GM18517 (cell line): ENCODE data around the gene BHLHE40.
A peak's percentile ranks its signal among the peaks of the same experiment; 100 is the strongest.

Experiments
- ATAC-seq: cut with Tn5 transposase; IDR thresholded peaks from one replicate; pipeline ENCODE4 v1.9.1; 2021; ENCODE audit warnings: mild to moderate bottlenecking, moderate library complexity; ENCODE audit not compliant: unreplicated experiment

The BHLHE40 gene

DNA sequence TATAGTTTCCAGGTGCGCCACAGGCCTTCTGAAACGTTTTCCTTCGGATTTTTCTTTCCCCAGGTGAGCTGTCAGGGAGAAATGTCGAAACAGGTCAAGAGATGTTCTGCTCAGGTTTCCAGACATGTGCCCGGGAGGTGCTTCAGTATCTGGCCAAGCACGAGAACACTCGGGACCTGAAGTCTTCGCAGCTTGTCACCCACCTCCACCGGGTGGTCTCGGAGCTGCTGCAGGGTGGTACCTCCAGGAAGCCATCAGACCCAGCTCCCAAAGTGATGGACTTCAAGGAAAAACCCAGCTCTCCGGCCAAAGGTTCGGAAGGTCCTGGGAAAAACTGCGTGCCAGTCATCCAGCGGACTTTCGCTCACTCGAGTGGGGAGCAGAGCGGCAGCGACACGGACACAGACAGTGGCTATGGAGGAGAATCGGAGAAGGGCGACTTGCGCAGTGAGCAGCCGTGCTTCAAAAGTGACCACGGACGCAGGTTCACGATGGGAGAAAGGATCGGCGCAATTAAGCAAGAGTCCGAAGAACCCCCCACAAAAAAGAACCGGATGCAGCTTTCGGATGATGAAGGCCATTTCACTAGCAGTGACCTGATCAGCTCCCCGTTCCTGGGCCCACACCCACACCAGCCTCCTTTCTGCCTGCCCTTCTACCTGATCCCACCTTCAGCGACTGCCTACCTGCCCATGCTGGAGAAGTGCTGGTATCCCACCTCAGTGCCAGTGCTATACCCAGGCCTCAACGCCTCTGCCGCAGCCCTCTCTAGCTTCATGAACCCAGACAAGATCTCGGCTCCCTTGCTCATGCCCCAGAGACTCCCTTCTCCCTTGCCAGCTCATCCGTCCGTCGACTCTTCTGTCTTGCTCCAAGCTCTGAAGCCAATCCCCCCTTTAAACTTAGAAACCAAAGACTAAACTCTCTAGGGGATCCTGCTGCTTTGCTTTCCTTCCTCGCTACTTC, 3.8 kb downstream of the BHLHE40 start:
- no peak for ATAC-seq

DNA sequence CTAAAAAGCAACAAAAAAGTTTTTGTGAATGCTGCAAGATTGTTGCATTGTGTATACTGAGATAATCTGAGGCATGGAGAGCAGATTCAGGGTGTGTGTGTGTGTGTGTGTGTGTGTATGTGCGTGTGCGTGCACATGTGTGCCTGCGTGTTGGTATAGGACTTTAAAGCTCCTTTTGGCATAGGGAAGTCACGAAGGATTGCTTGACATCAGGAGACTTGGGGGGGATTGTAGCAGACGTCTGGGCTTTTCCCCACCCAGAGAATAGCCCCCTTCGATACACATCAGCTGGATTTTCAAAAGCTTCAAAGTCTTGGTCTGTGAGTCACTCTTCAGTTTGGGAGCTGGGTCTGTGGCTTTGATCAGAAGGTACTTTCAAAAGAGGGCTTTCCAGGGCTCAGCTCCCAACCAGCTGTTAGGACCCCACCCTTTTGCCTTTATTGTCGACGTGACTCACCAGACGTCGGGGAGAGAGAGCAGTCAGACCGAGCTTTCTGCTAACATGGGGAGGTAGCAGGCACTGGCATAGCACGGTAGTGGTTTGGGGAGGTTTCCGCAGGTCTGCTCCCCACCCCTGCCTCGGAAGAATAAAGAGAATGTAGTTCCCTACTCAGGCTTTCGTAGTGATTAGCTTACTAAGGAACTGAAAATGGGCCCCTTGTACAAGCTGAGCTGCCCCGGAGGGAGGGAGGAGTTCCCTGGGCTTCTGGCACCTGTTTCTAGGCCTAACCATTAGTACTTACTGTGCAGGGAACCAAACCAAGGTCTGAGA, 4.7 kb downstream of the BHLHE40 start:
- peak; percentile 61 for ATAC-seq

DNA sequence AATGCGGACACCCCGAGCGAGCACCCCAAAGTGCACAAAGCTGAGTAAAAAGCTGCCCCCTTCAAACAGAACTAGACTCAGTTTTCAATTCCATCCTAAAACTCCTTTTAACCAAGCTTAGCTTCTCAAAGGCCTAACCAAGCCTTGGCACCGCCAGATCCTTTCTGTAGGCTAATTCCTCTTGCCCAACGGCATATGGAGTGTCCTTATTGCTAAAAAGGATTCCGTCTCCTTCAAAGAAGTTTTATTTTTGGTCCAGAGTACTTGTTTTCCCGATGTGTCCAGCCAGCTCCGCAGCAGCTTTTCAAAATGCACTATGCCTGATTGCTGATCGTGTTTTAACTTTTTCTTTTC, 5.3 kb downstream of the BHLHE40 start:
- ATAC-seq = no peak

DNA sequence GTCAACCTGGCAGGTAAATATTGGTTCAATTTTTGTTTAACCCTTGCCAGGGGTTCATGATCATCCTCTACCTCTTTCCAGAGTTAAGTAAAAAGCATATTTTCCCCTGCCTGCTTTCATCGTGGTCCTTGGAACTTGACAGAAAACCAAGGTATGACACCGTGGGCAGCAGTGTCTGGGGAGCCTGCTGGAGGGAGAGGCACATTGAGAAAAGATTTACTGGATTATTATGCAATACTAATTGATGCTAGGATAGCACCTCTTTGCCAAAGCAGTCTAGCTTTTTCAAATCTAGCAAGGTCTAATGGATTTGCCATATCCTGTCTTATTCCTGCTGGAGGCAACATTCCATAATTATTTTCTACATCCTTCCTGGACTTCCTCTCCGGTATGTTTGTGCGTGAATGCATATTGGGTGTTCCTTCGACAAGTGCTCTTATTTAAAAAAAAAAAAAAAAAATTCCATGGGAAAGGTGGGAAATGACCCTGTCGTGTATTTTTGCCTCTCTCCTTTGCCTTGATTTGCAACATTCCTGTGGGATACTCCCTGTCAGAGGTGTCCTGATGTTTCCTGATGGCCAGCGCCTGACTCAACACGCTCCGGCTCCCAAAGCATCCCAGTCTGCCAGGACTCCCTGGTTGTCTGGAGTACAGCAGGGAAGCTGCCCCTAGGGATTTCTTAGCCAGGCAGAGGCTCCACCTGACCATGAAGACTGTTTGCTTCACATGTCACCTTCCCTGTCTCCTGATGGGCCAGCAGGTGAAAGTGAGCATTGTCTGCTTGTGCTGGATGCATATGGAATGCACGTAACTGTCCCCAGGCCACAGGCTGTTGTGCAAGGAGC, 6.3 kb downstream of the BHLHE40 start:
- no peak for ATAC-seq

DNA sequence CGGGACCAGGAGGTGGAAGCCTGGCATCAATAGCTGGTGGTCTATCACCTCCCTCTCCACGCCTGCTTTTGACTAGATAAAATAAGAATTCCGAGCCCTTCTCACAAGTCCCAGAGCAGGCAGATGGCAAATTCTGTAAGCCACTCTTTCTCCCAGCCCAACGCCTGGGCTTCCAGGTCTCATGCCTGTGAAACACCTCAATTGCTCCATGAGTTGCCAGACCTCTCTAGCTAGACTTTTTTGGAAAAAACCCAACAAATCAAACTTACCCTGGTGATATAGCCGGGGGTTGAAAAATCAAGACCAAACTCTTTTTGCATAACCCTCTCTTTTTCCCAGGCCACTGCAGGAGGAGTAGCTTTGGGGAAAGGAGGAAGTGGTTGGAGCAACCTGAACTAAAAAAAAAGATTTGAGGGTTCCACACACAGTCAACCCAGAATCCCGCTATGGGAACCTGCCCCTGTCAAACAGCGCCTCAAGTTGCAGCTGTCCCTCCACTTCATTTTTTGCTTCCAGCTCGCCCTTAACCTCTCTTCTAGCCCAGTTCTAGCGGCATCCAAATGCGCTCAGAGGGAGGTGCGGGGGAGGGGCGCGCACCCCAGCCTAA, 7.0 kb downstream of the BHLHE40 start:
- peak; percentile 32 for ATAC-seq

DNA sequence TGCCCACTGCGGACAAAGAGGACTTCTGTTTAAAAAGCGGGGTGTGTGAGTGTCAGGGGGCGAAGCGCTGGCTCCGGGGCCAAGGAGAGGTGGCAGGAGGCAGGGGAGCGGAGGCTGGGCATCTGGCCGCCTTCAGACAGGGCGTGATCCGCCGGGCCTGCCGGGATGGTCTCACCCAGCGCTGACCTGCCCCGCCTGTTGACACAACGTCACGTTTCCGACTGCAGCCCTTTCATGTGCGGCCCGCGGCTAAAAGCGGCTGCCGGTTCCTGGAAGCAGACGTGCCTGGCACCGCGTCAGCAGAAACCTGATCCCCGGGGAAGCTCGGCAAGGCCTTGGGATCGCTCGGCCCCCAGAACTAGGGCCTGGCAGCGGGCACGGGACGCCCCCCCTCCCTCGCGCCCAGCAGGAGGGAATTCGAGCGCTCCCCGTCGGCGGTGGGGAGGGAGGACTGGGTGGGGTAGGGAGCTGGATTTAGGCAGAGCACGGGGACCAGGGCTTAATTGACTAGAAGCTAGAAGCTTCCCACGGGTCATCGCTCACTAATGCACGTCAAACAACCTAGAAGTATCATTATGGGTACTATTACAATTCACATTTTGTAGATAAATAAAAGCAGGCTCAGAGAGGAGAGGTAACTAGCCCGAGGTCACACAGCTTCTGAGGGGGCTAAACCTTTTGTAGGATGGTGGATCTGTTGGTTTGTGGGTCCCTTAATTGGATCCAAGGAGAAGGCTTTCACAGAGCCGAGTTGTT, 7.7 kb downstream of the BHLHE40 start:
- ATAC-seq = peak; percentile 54

DNA sequence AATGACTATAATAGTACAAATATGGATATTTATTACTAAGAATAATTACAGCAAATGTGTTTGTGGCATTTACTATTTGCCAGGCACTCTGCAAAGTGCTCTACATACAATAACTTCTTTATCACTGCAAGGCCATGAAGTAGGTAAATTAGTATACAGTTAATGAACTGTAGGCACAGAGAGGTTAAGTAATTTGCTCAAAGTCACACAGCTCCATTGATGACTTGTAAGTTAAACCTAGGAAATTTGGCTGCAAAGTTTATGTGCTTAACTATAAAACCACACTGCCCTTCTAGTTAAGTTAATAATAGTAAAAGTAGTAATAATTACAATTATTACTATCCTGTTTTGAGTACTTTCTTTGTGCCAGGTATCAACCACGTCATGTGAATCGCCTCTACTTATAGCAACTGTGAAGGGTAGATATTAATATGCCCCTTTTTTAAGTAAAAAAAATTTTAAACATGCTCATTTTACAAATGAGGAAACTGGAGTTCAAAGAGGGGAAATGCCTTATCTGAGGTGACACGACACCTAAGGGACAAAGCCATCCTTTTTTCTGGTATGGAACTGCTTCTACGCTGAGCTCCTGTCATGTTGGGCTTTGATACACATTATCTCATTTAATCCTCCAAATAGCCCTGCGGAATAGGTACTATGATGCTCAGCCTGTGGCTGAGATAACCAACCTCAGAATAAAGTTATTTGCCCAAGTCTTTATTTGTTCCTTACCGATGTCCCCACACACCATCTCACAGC, 8.5 kb downstream of the BHLHE40 start:
- ATAC-seq = no peak

DNA sequence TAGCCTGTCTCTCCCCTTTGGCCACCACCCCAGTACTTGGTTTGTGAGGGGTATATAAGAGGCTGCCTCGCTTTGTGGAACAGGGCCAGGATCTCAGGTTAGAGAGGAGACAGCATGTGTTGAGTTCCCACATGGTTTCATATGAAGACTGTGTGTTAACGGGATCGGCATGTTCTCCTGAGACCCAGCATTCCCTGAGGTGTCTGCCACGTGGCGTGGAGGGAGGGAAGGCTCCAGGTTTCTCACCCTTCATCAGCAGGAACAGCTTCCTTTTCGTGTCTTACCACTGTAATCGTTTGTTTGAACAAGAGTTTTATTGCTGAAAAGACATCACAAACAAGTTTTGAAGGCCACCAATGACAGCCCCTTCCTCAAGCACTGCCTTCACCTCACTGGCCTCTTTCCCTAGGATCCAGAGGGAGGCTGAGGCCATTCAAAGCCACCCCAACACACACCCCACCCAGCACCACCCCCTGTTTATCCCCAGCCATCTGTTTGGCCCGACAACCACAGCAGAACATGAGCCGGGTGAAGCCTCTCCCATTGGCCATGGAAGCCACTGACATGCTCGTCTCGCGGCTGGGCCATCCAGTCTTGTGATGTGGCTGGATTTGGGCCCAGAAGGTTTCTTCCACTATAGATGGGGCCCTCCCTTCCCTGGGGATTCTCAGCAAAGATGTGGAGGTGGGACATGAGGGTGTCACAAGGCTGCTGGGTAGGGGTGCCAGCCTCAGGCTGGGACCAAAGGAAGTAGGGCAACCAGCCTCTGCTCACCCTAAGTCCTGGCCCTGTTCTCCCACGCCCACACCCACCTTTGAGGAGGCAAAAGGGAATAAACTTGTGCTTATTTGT, 10.0 kb downstream of the BHLHE40 start:
- no peak for ATAC-seq

DNA sequence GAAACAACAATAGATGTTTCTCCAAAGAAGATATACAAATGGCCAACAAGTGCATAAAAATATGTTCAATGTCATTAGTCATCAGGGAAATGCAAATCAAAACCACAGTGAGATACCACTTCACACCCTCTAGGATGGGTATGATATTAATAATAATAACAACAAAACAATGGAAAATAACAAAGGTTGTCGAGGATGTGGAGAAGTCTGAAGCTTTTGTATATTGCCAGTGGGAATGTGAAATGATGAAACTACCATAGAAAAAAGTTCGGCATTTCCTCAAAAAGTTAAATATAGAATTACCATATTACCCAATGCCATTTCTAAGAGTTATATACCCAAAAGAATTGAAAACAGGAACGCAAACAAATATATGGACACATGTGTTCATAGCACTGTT, 10.8 kb downstream of the BHLHE40 start:
- no peak for ATAC-seq

DNA sequence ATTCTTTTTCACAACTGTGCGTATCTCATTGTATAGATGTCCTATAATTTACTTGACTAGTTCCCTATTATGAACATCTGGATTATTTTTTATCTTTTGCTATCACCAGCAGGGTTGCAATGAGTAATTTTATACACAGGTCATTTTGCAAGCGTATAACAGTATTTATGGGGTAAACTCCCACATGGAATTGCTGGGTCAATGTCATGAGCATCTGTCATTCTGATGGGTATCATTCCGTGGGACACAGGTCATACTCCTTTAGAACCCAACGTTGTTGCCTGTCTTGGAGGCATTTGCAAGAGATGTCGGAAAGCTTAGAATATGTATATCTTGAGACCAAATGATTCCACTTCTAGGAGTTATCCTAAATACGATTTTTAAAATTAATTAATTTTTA, 12.9 kb downstream of the BHLHE40 start:
- ATAC-seq = no peak

DNA sequence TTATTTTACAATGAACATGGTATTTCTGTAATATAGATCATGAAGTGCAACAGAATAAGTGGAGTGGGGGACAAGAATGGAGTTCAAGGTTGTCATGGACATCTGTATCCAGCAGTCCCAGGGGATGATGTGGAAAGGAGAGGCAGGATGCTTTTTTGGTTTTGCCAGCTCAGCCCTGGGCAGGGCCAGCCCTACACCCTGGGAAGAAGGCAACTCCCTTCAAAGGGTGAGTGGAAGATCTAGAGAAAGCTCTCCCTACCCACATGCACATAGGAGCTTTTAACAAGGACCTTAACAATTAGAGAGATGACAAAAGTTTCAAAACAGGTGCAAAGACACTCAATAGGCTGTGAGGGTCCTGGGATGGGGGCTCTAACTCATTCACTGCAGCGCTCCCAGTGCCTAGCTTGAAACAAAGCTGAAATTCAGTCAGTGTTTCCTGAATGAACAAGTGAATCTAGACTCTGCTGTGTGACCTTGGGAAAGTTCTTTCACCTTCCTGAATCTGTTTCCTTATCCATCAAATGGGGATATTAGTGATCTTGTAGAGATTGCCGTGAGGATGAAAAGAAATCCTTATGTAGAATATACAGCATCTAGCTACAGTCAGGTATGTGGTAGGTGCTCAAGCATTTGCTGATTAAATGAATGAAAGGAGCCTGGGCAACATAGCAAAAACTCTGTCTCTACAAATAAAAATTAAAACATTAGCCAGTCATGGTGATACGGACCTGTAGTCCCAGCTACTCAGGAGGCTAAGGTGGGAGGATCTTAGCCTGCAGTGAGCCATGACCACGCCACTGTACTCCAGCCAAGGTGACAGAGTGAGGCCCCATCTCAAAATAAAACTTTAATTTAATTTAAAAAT, 14.3 kb downstream of the BHLHE40 start:
- no peak for ATAC-seq

DNA sequence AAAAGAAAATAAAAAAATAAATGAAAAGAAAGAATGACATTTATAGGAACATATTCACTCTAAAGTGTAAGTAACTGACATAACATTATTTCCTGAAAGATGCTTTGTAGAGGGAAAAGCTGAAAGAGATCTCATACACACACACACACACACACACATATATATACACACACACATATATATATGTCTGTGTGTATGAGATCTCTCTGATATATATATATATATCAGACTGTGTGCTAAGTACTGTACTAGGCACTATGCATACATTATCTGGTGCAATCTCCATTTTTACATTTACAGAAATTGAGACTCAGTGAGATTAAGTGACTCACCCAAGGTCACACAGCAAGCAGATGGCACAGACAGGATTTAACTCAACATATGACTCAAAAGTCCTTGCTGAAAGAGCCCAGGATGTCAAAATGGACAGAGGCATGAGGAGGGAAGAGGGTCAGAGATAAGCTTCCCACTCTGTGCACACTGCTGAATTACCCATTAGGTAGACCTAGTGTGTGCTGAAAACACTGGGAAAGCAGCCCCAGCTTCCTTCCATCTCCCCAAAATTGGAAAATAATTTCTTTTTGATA, 15.0 kb downstream of the BHLHE40 start:
- ATAC-seq = no peak

DNA sequence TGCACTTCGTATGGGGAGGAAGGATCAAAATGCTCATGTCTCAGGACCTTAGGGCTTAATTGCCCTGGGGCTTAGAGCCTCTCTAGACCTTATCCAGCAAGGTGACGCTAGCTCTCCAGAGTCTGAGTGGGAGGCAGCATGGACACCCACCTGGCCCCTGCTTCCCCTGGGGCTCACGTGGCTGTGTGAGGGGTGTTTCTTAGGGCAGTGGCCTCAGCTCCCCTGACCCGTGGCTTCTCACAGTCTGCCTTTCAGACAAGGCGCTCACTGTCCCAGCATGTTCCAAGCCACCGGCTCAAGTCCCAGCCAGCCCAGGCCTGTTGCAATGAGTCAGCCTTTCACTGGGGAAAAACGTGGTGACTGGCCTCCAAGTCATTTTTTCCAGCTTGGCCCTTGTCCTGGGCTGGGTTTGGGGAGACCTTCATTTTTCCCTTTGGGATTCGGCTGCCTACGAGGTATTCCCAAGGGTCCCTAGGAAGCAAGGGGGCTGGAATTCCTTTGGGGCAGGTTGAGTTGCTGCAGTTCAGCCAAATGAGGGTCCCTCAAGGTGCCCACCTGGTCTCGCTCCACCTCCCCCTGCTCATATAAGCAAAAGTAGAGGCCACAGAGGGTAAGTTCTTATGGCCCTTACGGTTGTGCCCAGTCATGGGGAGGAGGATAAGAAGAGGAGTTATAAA, 15.7 kb downstream of the BHLHE40 start:
- no peak for ATAC-seq

DNA sequence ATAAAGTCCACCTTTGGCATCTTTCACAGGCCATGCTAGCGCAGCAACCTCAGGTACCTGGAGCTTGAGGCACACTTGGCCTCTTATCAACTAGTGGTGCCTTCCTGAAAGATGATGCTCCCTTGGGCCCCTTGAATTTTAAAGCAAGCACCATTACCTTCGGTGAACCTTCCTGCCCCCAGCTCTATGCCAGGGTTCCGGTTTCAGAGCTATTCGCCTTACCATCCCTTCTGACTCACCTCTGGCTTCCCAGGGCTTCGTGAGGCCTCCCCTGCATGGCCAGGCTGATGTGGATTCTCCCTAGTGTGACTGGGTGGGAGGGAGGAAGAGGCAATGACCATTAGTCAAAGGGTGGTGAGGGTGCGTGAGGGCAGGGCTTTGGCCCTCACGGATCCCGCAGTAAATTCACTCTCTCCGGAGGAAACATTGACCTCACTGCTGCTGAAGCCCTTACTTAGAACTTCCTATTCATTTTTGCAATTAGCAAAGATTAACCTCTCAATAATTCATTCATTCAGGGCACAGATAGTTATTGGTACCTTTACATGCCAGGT, 16.3 kb downstream of the BHLHE40 start:
- ATAC-seq = no peak

DNA sequence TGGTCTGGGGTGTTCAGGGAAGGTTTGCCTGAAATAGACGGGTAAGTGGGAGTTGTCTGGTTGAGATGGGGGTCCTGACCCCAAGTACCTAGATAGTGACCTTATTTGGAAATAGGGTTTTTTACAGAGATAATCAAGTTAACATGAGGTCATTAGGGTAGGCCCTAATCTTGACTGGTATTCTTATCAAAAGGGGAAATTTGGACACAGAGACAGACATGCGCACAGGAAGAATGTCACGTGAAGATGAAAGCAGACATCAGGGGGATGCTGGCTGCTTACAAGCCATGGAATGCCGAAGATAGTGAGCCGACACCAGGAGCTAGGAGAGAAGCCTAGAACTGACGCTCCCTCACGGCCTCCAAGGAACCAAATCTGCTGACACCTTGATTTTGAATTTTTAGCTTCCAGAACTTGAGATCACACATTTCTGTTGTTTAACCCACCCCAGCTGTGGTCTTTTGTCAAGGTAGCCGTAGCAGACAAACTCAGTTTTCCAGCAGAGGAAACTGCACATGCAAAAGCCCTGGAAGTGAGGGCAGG, 17.1 kb downstream of the BHLHE40 start:
- no peak for ATAC-seq

DNA sequence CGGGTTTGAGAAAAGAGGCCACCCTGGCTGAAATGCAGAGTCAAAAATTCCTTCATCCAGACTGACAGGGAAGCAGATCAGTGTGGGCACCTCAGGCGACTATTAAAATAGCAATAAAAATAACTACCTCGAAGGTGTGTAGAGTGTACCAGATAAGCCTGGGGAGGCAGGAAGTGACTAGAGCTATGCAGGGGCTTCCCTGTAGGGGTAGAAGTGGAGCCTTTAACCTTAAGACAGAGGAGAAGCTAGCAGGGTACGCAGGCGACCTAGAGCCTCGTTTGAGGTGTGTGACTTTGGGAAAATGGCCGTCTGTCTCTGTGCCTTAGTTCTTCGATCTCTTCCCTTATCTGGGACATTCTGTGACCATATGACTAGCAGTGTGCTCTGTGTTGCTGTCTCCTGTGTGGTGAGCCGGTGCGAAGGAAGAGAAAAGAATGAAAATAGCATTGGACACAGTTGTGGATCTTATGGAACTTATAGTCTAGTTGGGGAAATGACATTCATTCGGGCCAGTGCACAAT, 17.6 kb downstream of the BHLHE40 start:
- no peak for ATAC-seq
